GM12874 (cell line): Measurements from ENCODE around the gene CENPU.

Experiments
- TF ChIP-seq, protein P1 (sequence below): IDR thresholded peaks from 2 replicates; pipeline ENCODE4 v1.5.1; 2011; ENCODE audit warnings: low read depth, mild to moderate bottlenecking, control low read depth, low read length, moderate library complexity; ENCODE audit not compliant: insufficient read depth

The CENPU gene

DNA sequence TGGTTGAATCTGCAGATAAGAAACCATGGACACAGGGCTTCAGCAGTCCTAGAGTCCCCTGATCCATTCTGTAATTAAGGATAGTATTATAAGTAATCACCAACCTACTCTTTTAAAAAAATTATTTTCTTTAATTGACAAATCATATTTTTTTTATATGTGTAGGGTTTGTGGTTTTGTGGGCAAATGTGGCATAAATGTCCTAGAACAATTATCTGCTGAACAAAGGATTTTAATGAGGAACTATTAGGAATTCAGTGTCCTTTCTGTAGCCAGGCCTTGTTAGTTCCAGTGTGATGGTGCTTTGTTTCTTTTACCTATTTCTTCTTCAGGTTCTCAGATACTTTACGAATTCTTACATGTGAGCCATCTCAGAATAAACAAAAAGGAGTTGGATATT is 52.0 kb downstream of the CENPU start:
- TF ChIP-seq, protein P1, sequence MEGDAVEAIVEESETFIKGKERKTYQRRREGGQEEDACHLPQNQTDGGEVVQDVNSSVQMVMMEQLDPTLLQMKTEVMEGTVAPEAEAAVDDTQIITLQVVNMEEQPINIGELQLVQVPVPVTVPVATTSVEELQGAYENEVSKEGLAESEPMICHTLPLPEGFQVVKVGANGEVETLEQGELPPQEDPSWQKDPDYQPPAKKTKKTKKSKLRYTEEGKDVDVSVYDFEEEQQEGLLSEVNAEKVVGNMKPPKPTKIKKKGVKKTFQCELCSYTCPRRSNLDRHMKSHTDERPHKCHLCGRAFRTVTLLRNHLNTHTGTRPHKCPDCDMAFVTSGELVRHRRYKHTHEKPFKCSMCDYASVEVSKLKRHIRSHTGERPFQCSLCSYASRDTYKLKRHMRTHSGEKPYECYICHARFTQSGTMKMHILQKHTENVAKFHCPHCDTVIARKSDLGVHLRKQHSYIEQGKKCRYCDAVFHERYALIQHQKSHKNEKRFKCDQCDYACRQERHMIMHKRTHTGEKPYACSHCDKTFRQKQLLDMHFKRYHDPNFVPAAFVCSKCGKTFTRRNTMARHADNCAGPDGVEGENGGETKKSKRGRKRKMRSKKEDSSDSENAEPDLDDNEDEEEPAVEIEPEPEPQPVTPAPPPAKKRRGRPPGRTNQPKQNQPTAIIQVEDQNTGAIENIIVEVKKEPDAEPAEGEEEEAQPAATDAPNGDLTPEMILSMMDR: no peak

GRCh38 chr4:184680698-184681097 is 53.2 kb downstream of the CENPU start:
- TF ChIP-seq, protein P1: no peak

DNA sequence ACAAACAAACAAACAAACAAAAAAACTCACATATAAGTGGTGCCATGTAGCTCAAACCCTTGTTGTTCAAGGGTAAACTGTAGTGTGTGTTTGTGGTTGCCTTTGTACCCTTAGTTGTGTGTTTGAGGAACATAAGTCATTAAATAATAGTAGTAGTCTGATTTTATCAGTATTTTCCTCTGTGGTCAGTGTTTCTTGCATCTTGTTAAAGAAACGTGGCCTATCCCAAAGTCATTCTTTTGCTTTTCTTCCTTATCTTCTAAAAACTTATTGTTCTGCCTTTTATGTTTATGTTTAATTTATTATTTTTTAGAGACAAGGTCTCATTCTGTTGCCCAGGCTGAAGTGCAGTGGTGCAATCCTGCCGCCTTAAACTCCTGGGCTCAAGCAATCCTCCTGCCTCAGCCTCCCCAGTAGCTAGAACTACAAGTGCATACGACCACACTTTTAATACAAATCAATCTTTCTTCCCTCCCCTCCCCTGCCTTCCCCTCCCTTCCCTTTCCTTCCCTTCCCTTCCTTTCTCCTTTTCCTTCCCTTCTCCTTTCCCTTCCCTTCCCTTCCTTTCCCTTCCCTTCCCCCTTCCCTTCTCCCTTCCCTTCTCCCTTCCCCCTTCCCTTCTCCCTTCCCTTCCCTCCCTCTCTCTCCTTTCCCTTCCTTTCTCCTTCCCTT is 57.9 kb downstream of the CENPU start:
- TF ChIP-seq, protein P1: no peak

DNA sequence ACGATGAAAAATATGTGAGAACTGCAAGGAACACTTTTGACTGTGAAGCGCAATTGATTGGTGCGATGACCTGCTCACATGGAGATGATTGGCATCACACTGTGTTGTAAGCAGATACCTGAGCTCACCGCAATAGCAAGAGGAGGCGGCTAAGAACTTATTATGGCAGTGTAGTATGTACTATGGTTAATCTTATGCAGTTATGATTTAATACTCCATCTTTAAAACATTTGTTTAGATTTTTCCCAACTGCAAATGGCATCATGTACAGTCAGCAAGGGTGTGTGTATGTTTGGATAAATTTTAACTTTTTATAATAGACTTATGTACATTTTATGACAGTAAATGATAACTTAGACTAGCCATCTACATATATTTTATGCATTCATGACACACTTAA is 58.9 kb downstream of the CENPU start:
- TF ChIP-seq, protein P1: no peak

- TF ChIP-seq, protein P1: no peak
Measured at GRCh38 chr4:184674011-184674410, 59.9 kb downstream of the CENPU start.

GRCh38 chr4:184672741-184673140 is 61.2 kb downstream of the CENPU start:
- TF ChIP-seq, protein P1: no peak

- TF ChIP-seq, protein P1: no peak
Measured at GRCh38 chr4:184671101-184671500, 62.8 kb downstream of the CENPU start.
